Hematopoietic multipotent progenitor cell treated with erythropoietin and hydrocortisone succinate and interleukin-3 and kit ligand, for 17 days (in vitro differentiated cells): ENCODE data around the gene KATNB1.
"Not testable (repeated sequence)": the region's sequence is repeated elsewhere in the genome, so short reads cannot be mapped to it uniquely, and the experiment has no call there.

Experiments
- DNase-seq: peaks from one replicate; pipeline ENCODE4 v3.0.0-alpha.2; 2015; ENCODE audit warnings: low spot score

The KATNB1 gene

DNA sequence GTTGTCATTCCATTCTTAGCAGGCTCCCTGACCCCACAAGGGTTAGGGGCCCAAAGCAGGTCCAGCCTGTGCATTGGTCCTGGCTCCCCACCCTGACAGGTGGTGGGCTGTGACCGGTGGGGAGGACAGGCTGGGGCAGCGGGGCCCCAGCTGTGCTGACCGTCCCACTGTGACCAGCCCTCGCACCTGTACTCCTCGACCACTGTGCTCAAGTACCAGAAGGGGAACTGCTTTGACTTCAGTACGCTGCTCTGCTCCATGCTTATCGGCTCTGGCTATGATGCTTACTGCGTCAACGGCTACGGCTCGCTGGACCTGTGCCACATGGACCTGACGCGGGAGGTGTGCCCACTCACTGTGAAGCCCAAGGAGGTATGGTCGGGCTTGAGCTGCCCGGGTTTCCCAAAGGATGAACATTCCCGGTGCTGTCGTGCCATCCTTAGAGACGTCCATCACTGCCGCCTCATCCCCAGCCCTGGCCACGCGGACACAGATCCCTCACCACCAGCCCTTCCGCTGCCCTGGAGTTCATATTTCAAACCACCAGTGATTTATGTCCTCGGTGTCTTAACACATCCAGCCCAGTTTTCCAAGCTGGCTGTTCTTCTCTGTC is 33.7 kb upstream of the KATNB1 start:
- no peak for DNase-seq

DNA sequence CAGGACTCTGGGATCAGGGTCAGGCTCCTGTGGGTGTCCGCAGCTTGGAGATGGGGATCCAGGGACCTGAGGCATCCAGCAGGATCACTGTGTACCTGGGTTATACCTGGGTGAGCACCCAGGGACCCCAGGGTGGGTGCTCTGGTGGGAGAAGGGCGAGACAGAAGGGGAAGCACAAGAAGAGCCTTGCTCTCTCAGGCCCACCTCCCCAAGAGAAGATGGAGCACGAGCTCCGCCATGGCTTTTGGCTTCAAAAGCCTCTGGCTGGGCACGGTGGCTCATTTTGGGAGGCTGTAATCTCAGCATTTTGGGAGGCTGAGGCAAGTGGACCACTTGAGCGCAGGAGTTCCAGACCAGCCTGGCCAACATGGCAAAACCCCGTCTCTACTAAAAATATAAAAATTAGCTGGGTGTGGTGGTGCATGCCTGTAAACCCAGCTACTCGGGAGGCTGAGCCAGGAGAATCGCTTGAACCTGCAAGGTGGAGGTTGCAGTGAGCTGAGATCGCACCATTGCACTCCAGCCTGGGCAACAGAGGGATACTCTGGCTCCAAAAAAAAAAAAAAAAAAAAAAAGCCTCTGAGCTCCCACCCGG is 32.1 kb upstream of the KATNB1 start:
- DNase-seq, result no peak

DNA sequence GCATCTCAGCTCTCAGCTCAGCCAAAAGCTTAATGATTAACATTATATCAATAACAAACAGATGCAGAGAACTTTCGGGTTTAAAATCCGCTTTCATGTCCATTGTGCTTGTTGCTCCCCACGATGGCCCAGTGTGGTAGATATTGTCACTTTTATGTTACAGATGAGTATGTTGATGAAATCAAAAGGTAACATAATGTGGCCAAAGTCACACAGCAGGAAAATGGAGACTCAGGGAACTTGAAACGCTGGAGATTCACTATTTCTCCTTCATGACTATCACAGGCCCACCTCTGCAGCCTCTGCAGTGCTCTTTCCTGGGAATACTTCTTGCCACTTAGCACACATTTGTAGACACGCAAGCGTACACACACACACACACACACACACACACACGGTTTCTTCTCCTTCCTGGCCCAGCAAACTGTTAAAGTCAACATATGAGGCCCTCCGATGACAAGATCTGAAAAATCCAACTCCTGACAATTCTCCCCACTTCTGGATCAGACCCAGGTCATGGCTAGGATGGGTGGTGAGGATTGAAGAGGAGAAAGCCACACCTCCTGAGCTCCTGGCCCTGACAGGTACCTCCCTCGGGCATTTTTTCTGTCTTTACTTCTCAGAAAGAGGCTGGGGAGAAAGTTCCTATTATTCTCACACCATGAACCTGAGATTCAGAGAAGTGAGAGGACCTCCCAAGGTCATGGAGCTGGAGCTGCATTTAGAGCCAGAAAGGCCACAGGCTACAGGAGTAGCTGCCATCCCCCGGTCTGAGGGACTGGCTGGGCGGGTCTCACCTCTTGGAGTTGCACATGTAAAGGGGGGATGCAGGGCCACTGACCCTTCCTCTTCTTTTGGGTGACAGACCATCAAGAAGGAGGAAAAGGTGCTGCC is 31.3 kb upstream of the KATNB1 start:
- DNase-seq, result no peak

DNA sequence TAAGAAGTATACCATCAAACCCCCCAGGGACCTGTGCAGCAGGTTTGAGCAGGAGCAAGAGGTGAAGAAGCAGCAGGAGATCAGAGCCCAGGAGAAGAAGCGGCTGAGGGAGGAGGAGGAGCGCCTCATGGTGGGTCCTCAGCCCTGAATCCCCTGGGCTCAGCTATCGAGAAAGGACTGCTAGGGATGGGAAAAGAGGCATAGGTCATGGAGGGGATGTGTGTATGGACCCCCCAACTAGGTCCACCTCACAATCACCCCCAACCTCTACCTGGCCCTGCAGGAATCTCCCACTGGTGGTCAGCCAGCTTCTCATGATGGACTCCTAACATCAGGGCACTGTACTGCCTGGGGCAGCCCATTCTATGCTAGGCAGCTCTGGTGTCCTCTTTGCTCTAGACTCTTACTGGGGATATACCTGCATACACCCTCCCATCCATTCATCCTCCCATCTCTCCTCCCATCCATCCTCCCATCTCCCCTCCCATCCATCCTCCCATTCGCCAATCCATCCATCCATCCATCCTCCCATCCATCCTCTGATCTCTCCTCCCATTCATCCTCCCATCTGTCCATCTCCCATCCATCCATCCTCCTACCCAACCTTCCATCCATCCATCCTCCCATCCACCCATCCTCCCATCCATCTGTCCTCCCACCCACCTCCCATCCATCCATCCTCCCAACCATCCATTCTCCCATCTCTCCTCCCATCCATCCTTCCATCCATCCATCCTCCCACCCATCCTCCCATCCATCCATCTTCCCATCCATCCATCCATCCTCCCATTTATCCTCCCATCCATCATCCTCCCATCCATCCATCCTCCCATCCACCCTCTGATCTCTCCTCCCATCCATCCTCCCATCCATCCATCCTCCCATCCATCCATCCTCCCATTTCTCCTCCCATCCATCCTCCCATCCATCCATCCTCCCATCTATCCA is 30.4 kb upstream of the KATNB1 start:
- DNase-seq, result no peak

DNA sequence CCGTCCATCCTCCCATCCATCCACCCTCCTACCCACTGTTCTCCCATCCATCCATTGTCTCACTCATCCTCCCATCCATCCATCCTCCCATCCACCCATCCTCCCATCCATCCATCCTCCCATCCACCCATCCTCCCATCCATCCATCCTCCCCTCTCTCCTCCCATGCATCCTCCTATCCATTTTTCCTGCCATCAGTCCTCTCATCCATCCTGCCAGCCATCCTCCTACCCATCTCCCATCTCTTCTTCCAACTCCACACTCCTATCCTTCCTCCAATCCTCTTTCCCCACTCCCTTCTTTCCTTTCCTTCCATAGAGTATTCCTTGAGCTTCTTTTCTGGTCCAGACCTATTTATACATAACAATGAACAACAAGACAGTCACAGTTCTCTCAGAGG is 28.9 kb upstream of the KATNB1 start:
- DNase-seq, result no peak

DNA sequence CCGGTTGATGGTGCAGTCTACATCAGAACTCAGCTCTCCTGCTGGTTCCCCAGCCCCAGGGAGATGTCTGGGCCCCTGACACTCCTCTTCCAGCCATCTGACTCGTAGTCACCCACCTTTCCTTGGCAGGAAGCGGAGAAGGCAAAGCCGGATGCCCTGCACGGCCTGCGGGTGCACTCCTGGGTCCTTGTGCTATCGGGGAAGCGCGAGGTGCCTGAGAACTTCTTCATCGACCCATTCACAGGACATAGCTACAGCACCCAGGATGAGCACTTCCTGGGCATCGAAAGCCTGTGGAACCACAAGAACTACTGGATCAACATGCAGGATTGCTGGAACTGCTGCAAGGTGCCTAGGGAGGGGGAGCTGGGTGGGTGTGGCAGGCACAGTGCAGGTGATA is 28.2 kb upstream of the KATNB1 start:
- no peak for DNase-seq

DNA sequence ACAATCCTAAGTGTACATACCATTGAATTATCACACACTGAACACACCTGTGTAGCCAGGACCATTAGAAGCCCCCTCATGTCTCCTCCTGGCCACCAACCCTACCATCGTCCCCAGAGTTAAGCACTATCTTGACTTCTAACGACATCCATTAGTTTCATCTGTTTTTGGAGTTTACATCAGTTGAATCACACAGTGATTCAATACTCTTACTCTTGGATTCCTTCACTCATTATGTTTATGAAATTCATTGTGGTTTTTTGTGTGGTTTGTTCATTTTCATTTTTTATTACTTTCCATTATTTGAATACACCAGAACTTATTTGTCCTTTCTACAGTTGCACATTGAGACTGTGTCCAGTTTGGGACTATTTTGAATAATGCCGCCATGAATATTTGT is 27.4 kb upstream of the KATNB1 start:
- no peak for DNase-seq

DNA sequence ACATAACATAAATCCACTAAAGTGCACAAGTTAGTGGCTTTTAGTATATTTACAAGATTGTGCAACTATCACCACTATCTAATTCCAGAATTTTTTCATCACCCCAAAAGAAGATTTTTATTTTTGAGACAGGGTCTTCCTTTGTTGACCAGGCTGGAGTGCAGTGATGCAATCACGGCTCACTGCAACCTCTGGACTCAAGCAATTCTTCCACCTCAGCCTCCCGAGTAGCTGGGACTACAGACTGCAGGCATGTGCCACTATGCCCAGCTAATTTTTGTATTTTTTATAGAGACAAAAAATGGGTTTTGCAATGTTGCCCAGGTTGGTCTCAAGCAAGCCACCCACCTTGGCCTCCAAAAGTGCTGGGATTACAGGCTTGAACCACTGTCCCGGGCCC is 25.9 kb upstream of the KATNB1 start:
- DNase-seq, result no peak

DNA sequence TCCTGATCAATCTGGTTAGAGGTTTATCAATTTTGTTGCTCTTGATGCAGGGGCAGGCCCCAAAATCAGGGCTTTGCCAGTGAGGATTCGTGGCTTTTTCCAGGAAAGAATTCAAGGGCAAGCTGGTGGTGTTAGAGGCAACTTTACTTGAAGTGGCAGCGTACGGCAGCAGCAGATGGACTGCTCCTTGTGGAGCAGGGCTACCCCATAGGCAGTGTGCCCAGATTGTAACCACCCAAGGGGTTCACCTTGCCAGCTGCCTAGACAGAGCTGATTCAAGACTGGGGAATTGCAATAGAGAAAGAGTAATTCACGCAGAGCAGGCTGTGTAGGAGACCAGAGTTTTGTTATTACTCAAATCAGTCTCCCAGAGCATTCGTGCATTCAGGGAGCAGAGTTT is 24.2 kb upstream of the KATNB1 start:
- no peak for DNase-seq

DNA sequence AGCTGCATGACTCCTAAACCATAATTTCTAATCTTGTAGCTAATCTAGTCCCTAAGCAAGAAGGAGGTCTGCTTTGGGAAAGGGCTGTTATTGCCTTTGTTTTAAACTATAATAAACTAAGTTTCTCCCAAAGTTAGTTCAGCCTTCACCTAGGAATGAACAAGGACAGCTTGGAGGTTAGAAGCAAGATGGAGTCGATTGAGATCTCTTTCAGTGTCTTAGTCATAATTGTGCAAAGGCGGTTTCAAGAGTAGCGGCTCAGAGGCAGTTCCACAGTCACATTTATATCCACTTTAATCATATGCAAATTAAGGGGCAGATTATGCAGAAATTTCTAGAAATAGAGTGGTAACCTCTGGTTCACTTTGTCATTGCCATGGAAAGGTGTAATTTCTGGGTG is 23.6 kb upstream of the KATNB1 start:
- DNase-seq, result no peak

DNA sequence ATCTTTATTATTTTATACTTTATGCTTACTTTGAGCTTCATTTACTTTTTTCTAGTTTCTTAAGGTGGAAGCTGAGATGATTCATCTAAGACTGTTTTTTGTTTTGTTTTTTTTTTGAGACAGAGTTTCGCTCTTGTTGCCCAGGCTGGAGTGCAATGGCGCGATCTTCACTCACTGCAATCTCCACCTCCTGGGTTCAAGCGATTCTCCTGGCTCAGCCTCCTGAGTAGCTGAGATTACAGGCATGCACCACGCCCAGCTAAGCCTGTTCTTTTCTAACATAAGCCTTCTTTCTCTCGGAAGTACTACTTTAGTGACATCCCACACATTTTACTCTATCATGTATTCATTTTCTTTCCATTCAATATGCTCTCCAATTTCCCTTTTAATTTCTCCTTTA is 23.0 kb upstream of the KATNB1 start:
- DNase-seq, result not testable (repeated sequence)

DNA sequence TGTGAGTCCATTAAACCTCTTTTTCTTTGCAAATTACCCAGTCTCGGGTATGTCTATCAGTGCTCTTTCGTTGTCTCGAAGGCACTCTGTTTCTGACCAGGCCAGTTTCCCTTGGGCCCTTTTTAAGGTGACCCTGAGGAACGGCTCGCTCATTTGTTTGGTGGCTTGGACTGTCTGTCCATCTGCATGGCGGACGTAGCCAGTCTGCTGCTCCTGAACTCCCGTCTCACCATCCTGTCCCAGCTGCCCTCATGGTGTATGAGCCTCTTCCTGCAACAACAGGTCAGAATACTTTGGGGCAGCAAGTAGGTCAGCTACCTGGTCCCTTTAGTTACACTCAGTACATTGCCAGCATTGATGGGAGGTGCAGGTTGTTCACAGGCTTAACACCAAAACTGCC is 22.0 kb upstream of the KATNB1 start:
- no peak for DNase-seq

DNA sequence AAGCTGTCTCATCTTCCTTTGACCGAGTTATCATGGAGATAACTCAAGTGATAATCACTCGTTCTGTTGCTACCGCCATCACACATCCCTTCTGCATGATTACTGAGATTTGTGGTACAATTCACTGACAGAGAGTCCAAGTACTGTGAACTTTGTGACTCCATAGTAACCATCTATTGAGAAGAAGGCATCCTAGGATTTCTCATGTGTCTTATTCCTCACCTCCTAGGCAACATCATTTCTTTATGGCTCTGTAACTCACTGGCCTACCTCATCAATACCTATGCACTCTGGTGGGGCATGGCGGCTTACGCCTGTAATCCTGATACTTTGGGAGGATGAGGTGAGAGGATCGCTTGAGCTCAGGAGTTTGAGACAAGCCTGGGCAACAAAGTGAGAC is 21.5 kb upstream of the KATNB1 start:
- no peak for DNase-seq

DNA sequence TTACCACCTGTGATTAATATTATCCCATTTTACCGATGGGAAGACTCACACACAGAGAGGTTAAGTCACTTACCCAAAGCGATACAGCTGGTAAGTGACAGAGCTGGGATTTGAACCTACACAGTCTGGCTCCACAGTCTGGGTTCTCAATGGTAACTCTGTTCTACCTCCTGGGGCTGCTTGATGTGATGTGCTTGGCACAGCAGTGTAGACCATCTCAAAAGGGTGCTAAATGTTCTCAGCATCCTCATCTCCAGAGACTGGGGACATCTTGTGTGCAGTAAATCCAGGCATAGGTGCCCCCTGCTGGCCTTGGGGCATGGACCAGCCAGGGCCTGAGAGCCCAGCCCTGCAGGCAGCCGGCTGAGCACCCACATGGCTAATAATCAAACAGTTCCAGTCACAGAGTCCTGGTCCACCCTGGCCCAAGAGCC is 15.4 kb upstream of the KATNB1 start:
- peak; percentile 49 for DNase-seq

DNA sequence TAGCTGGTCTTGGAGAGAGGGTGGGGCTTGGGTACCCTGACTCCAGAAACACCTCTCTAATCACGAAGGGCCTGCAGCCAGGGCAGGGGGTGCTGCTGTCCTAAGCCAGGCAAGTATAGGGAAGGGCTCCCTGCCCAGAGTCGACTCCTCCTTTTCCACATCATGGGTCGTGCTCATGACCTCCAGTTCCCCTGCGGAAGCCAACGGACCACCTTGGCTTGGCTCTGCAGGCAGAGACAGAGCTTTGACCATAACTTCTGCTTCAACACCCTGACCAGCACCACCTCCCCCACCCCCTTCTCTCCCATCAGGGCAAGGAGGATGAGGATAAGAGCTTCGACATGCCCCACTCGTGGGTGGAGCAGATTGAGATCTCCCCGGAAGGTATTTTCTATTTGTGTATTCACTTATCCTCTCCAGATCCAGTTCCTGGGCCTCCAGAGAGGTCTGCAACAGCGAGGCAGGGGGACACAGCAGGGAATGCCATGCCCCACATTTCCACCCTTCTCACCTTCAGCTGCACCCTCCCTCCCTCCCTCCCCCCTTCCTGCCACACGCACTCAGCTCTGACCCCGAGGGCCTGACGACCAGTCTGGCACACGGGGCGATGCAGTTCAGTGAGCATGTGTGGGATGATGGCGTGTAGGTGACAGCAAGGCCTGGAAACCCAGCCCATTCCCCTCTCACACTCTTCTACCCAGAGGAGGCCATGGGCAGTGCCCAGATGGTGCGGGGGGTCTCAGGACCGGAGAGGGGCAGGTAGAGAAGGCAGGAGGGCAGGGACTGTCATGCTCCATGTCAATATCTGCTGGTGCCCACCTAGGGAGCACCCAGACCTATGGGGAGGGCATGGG is 14.0 kb upstream of the KATNB1 start:
- no peak for DNase-seq

DNA sequence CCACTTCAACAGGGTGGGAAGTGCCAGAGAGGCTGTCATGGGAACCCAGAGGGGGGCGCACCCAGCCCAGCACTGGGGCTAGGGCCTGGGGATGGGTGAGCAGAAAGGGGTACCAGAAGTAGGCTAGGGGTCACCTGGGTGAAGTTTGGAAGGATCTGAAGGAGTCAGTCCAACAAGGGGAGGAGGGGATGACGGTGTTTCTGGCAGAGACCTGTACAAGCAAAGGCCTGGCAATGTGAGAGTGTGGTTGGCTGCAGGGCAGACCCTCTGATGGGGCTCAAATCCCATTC is 13.4 kb upstream of the KATNB1 start:
- no peak for DNase-seq

DNA sequence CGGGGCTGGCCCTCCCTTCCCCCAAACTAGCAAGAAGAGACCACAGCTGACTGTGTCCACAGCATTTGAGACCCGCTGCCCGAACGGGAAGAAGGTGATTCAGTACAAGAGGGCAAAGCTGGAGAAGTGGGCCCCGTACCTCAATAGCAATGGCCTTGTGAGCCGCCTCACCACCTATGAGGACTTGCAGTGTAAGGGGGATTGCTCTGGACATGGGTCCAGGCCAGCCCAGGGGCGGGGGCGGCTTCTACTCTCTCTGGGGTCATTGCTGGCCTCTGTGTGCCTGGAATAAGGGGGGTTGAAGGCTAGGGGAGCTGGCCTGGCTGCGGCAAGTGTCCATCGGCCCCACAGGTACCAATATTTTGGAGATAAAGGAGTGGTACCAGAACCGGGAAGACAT is 12.9 kb upstream of the KATNB1 start:
- no peak for DNase-seq

DNA sequence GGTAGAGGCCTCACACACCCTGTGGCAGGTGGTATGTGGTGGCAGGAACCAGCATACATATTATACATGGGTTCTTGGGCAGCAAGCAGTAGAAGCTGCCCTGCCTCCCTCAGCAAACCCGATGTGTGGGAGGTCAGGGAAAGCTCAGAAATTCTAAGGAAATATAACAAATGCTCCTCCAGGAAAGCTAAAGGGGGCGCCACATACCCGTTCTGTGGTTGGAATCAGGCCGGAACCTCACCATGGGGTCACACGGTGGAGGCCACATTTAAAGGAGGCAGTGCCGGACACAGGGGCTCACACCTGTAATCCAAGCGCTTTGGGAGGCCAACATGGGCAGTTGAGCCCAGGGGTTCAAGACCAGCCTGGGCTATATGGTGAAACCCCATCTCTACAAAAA is 12.4 kb upstream of the KATNB1 start:
- DNase-seq, result no peak

DNA sequence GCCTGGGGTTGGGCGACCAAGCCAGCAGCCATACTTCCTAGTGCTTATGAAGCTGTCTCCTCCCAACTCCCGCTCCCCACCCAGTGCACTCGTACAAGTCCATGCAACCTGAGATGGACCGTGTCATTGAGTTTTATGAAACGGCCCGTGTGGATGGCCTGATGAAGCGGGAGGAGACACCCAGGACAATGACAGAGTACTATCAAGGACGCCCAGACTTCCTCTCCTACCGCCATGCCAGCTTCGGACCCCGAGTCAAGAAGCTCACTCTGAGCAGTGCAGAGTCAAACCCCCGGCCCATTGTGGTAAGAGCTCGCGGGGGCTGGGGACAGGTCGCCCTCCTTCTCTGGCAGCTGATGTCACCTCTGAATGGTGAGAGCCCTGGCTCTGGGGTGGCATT is 11.0 kb upstream of the KATNB1 start:
- DNase-seq, result no peak

DNA sequence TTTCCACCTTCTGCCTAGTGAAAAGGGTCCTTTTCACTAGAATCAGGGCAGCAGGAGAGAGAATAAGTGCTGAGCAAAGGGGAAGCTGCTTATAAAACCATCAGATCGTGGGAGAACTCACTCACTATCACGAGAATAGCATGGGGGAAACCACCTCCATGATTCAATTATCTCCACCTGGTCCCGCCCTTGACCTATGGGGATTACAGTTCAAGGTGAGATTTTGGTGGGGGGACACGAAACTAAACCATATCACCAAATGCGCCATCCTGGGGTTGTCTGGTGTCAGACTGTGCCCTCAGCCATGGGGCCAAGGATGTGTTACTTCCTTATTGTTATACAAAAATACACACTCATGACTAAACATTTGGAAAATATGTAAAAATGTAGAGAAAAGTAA is 10.4 kb upstream of the KATNB1 start:
- no peak for DNase-seq

DNA sequence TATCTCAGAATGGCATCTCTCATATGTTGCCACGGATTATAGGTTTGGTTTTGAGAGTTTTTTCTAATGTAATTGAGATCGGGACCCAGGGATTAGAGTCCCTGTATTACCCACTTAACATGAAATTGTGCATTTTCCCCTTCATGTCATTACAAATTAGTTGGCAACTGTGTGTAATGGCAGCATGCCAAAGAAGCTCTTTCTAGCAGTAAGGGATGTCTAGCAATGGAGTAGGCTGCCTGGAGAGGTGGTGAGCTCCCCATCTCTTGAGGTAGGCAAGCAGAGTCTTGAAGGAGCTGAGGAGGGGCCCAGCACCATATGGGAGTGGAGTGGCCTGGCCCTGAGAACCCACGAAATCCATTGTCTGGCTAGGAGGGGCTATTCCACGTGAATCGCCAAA is 10.0 kb upstream of the KATNB1 start:
- no peak for DNase-seq

DNA sequence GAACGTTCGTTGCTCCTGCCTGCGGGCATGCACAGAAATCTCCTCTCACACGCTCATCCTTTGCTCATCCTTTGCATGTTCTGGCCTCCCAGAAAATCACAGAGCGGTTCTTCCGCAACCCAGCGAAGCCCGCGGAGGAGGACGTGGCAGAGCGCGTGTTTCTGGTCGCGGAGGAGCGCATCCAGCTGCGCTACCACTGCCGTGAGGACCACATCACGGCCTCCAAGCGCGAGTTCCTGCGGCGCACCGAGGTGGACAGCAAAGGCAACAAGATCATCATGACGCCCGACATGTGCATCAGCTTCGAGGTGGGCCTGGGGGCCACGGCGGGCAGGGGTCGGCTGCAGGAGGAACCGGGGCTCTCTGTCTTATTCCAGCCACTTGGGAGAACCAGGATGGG is 9.6 kb upstream of the KATNB1 start:
- DNase-seq, result no peak
